Stimulated activated CD4-positive, alpha-beta T cell treated with anti-CD3 and anti-CD28 coated beads, Interleukin-2, amount 100 ng/mL, for 24 hours (primary cell): ENCODE results near the gene KIF1A.
"Not testable (repeated sequence)": the region's sequence is repeated elsewhere in the genome, so short reads cannot be mapped to it uniquely, and the experiment has no call there.

ENCODE experiments used
- DNase-seq, 2 donors: peaks; one replicate each; pipeline ENCODE4 v3.0.0-alpha.2; 2020

The KIF1A gene

GRCh38 chr2:240696469-240696868 is 123.5 kb downstream of the KIF1A start:
- DNase-seq = not testable (repeated sequence)

GRCh38 chr2:240695593-240695992 is 124.4 kb downstream of the KIF1A start:
- DNase-seq = not testable (repeated sequence)

- DNase-seq = not testable (repeated sequence)
Observed at GRCh38 chr2:240694304-240694703, 125.7 kb downstream of the KIF1A start.

GRCh38 chr2:240692583-240693561 is 127.1 kb downstream of the KIF1A start:
- not testable (repeated sequence) for DNase-seq

- not testable (repeated sequence) for DNase-seq
Observed at GRCh38 chr2:240691631-240692420, 128.2 kb downstream of the KIF1A start, which contains the start of gene AQP12A. AQP12A (plus strand) TSS chr2:240691866; CDS start chr2:240691914, 48 bp downstream.

- DNase-seq = not testable (repeated sequence)
Observed at GRCh38 chr2:240691075-240691427, 129.0 kb downstream of the KIF1A start.

- DNase-seq = not testable (repeated sequence)
Observed at GRCh38 chr2:240690421-240691074, 129.5 kb downstream of the KIF1A start.

GRCh38 chr2:240689975-240690374 is 130.0 kb downstream of the KIF1A start:
- no peak for DNase-seq

- DNase-seq = no peak
Observed at GRCh38 chr2:240688553-240688919, 131.5 kb downstream of the KIF1A start.

- DNase-seq = no peak
Observed at GRCh38 chr2:240687741-240688552, 132.1 kb downstream of the KIF1A start.

- DNase-seq = no peak
Observed at GRCh38 chr2:240687045-240687740, 132.8 kb downstream of the KIF1A start.

- DNase-seq = no peak
Observed at GRCh38 chr2:240686460-240686859, 133.6 kb downstream of the KIF1A start.

GRCh38 chr2:240685771-240686371 is 134.1 kb downstream of the KIF1A start:
- no peak for DNase-seq

- not testable (repeated sequence) for DNase-seq
Observed at GRCh38 chr2:240683980-240684728, 135.9 kb downstream of the KIF1A start.

- not testable (repeated sequence) for DNase-seq
Observed at GRCh38 chr2:240683329-240683979, 136.6 kb downstream of the KIF1A start.

- DNase-seq = not testable (repeated sequence)
Observed at GRCh38 chr2:240682431-240683224, 137.4 kb downstream of the KIF1A start, which contains the start of gene AQP12B. AQP12B (minus strand) TSS chr2:240682885; CDS start chr2:240682837, 48 bp downstream.

- DNase-seq = not testable (repeated sequence)
Observed at GRCh38 chr2:240680185-240680584, 139.8 kb downstream of the KIF1A start.

GRCh38 chr2:240678909-240679308 is 141.1 kb downstream of the KIF1A start:
- not testable (repeated sequence) for DNase-seq

- not testable (repeated sequence) for DNase-seq
Observed at GRCh38 chr2:240678043-240678442, 142.0 kb downstream of the KIF1A start.
